Fibroblast of lung (primary cell): ENCODE data around the gene STX7. TPM values are rescaled to one million over a fixed set of nuclear protein-coding genes. Genes with fewer than 3 reads are reported as not detected.

ENCODE experiments used
- DNase-seq, 2 donors: peaks; one replicate each; pipeline versions ENCODE4 v3.0.0 to v3.0.0-alpha.2; 2010; ENCODE audit warnings: low read depth in 2 of 2
- H2AFZ ChIP-seq: 2 replicates; pipeline ENCODE4 v1.5.1; 2012; ENCODE audit warnings: low read length, control low read depth, inconsistent platforms
- H3K27ac ChIP-seq: 2 replicates; pipeline ENCODE4 v1.5.1; 2011; ENCODE audit warnings: low read length, control low read depth; ENCODE audit not compliant: insufficient read depth
- H3K27me3 ChIP-seq: 2 replicates; pipeline ENCODE4 v1.5.1; 2011; ENCODE audit warnings: mild to moderate bottlenecking, low read length; ENCODE audit not compliant: control insufficient read depth, insufficient read depth
- H3K36me3 ChIP-seq: 2 replicates; pipeline ENCODE4 v1.5.1; 2011; ENCODE audit warnings: low read length; ENCODE audit not compliant: control insufficient read depth, insufficient read depth
- H3K4me1 ChIP-seq: 2 replicates; pipeline ENCODE4 v1.5.1; 2011; ENCODE audit warnings: low read length; ENCODE audit not compliant: control insufficient read depth, insufficient read depth; ENCODE audit errors: extremely low read depth
- H3K4me2 ChIP-seq: 2 replicates; pipeline ENCODE4 v1.5.1; 2011; ENCODE audit warnings: low read length, control low read depth; ENCODE audit not compliant: insufficient read depth; ENCODE audit errors: extremely low read depth
- H3K4me3 ChIP-seq, 4 experiments: fragments of 200-600 bp in 1 of 4; sonication (generic) in 1 of 4; replicated peaks in 1 of 4; 2 replicates each; pipeline ENCODE4 v1.5.1; 2011 to 2016; ENCODE audit warnings: low read length in 4 of 4, low read depth in 3 of 4, mild to moderate bottlenecking in 3 of 4, control low read depth in 2 of 4, inconsistent platforms in 1 of 4, mixed read lengths in 1 of 4; ENCODE audit not compliant: insufficient read depth in 1 of 4; ENCODE audit errors: control extremely low read depth in 1 of 4
- H3K79me2 ChIP-seq: 2 replicates; pipeline ENCODE4 v1.5.1; 2012; ENCODE audit warnings: mild to moderate bottlenecking, low read length, inconsistent platforms; ENCODE audit not compliant: control insufficient read depth, insufficient read depth
- H3K9ac ChIP-seq: 2 replicates; pipeline ENCODE4 v1.5.1; 2011; ENCODE audit warnings: mild to moderate bottlenecking, low read length, control low read depth; ENCODE audit not compliant: insufficient read depth
- H3K9me3 ChIP-seq: 2 replicates; pipeline ENCODE4 v1.5.1; 2012; ENCODE audit warnings: low read depth, low read length; ENCODE audit not compliant: control insufficient read depth, insufficient read depth
- H4K20me1 ChIP-seq: 2 replicates; pipeline ENCODE4 v1.5.1; 2011; ENCODE audit warnings: low read length; ENCODE audit not compliant: control insufficient read depth, insufficient read depth; ENCODE audit errors: extremely low read depth
- EZH2 ChIP-seq: IDR thresholded peaks from 2 replicates; pipeline ENCODE4 v1.5.1; 2012; ENCODE audit warnings: low read length, control low read depth, mild to moderate bottlenecking; ENCODE audit errors: missing control alignments
- polyA plus RNA-seq, 2 donors: library from polyadenylated mRNA; depleted of rRNA in 1 of 2; stranded (reverse) in 1 of 2; unstranded in 1 of 2; fragments of >200 nt; gene quantifications; 2 replicates each; pipeline ENCODE4 v1.2.1, GENCODE V29; 2011 to 2012; ENCODE audit warnings: missing spikeins in 1 of 2
- total RNA-seq: library from RNA; depleted of rRNA; stranded (reverse); fragments of >200 nt; gene quantifications from 2 replicates; pipeline ENCODE4 v1.2.1, GENCODE V29; 2014
- TF ChIP-seq, protein P1 (sequence below), 2 donors: IDR thresholded peaks in 1 of 2; conservative IDR thresholded peaks in 1 of 2; 1 replicate in 1 of 2; 2 replicates in 1 of 2; pipeline ENCODE4 v1.5.1; 2011 to 2012; ENCODE audit warnings: low read length in 2 of 2, control low read depth in 1 of 2, inconsistent platforms in 1 of 2, low read depth in 1 of 2, mild to moderate bottlenecking in 1 of 2

Gene STX7
- total and polyA plus RNA-seq, 2 donors (not counting 1 experiment from before 2014, with no cell fraction given), result 52.1 to 53.0 TPM

DNA sequence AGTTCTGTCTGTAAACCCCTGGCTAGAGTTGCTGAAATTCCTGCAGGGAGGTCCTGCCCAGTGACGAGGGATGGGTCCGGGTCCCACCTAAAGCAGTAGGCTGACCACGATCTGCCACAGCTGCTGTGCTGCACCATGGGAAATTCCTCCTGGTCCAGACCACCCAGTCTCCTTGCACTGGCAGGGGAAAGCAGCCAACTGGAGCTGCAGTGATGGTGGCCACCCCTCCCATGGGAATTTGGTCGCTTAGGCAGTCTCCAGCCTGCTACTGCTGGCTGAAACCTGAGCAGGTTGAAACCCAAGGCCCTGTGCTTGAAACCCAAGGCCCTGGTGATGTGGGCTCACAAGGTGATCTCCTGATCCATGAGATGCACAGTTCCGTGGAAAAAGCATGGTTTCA is 87.7 kb downstream of the STX7 start:
- TF ChIP-seq EZH2, result no peak
- TF ChIP-seq, protein P1, sequence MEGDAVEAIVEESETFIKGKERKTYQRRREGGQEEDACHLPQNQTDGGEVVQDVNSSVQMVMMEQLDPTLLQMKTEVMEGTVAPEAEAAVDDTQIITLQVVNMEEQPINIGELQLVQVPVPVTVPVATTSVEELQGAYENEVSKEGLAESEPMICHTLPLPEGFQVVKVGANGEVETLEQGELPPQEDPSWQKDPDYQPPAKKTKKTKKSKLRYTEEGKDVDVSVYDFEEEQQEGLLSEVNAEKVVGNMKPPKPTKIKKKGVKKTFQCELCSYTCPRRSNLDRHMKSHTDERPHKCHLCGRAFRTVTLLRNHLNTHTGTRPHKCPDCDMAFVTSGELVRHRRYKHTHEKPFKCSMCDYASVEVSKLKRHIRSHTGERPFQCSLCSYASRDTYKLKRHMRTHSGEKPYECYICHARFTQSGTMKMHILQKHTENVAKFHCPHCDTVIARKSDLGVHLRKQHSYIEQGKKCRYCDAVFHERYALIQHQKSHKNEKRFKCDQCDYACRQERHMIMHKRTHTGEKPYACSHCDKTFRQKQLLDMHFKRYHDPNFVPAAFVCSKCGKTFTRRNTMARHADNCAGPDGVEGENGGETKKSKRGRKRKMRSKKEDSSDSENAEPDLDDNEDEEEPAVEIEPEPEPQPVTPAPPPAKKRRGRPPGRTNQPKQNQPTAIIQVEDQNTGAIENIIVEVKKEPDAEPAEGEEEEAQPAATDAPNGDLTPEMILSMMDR (conservative IDR thresholded peaks at IDR 0.05 in 1 of 2, IDR thresholded peaks at IDR 0.05 in 1 of 2; ENCODE audit: low read depth in 1 of 2, low read length in 2 of 2), result no peak
- no peak overlapping the region for H3K4me3 ChIP-seq
- no peaks in the 10 kb centered on the region for H3K9me3 ChIP-seq
- H2AFZ ChIP-seq, result no peak overlapping the region
- H3K36me3 ChIP-seq, result no peaks in the 10 kb centered on the region
- no peaks in the 10 kb centered on the region for H3K4me1 ChIP-seq
- no peaks in the 10 kb centered on the region for H3K27me3 ChIP-seq
- H3K4me2 ChIP-seq, result no peak overlapping the region
- H3K79me2 ChIP-seq, result no peaks in the 10 kb centered on the region
- H3K27ac ChIP-seq, result no peak overlapping the region
- no peaks in the 10 kb centered on the region for H4K20me1 ChIP-seq
- no peak for DNase-seq
- no peak overlapping the region for H3K9ac ChIP-seq

DNA sequence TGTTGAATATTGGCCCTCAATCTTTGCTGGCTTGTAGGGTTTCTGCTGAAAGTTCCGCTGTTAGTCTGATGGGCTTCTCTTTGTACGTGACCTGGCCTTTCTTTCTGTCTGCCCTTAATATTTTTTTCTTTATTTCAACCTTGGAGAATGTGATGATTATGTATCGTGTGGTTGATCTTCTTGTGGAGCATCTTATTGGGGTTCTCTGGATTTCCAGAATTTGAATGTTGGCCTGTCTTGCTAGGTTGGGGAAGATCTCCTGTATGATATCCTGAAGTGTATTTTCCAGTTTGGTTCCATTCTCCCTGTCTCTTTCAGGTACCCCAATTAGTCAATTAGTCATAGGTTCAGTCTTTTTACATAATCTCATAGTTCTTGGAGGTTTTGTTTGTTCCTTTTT is 89.1 kb downstream of the STX7 start:
- Histone ChIP-seq H3K9me3 (no peaks in the 10 kb centered on the region), H3K4me3 (no peak overlapping the region), H3K4me1 (no peaks in the 10 kb centered on the region), H3K27me3 (no peaks in the 10 kb centered on the region), H3K27ac (no peak overlapping the region), H3K36me3 (no peaks in the 10 kb centered on the region), H3K4me2 (no peak overlapping the region), H2AFZ (no peak overlapping the region), H4K20me1 (no peaks in the 10 kb centered on the region), H3K9ac (no peak overlapping the region), H3K79me2 (no peaks in the 10 kb centered on the region)
- no peak for DNase-seq
- TF ChIP-seq, protein P1 (conservative IDR thresholded peaks at IDR 0.05 in 1 of 2, IDR thresholded peaks at IDR 0.05 in 1 of 2; ENCODE audit: low read depth in 1 of 2, low read length in 2 of 2), result no peak
- TF ChIP-seq EZH2, result no peak

DNA sequence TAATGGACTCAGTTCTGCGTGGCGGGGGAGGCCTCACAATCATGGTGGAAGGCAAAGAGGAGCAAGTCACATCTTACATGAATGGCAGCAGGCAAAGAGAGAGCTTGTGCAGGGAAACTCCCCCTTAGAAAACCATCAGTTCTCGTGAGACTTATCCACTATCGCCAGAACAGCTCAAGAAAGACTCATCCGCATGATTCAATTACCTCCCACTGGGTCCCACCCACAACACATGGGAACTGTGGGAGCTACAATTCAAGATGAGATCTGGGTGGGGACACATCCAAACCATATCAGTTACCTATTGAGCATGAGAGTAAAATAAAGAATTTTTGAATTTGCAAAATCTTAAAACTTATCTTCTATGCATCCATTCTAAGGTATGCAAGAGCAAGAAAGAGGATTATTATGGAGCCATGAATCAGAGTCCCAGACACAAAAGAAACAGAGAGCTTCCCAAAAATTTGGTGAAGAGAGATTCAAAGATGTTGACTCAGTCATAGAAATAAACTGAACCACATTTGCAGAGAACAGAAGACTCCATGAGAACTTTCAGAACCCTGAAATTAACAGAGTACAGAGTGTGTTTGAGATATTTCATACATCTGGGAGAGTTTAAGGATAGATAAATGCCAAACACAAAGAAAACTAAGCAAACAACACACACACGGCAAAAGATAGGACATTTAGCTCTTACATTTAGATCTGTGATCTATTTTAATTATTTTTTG is 94.5 kb downstream of the STX7 start:
- DNase-seq, result no peak

More for the DNA sequence above, 94.5 kb downstream of the STX7 start:
- Histone ChIP-seq H3K4me3 (no peak overlapping the region), H3K9ac (no peak overlapping the region), H3K27me3 (no peaks in the 10 kb centered on the region), H4K20me1 (no peaks in the 10 kb centered on the region), H3K9me3 (no peaks in the 10 kb centered on the region), H2AFZ (no peak overlapping the region), H3K4me1 (no peaks in the 10 kb centered on the region), H3K4me2 (no peak overlapping the region), H3K79me2 (no peaks in the 10 kb centered on the region), H3K27ac (no peak overlapping the region), H3K36me3 (no peaks in the 10 kb centered on the region)
- TF ChIP-seq EZH2, result no peak
- TF ChIP-seq, protein P1 (conservative IDR thresholded peaks at IDR 0.05 in 1 of 2, IDR thresholded peaks at IDR 0.05 in 1 of 2; ENCODE audit: low read depth in 1 of 2, low read length in 2 of 2), result no peak
